ENCODE measurements around the gene MRPS25.

The MRPS25 gene

GRCh38 chr3:15065550-15066007 is 464 bp upstream of the MRPS25 start:
- H3K4me3 ChIP-seq (ENCODE audit: low read depth, low read length): peak overlapping the region; percentile 91
- no peak for DNase-seq (ENCODE audit: low read depth)
- no peak for TF ChIP-seq CTCF (IDR thresholded peaks at IDR 0.05; ENCODE audit: low read depth, low read length, missing control alignments)

- TF ChIP-seq CTCF (IDR thresholded peaks at IDR 0.05; ENCODE audit: low read depth, low read length, missing control alignments): no peak
- no peak for DNase-seq (ENCODE audit: low read depth)
- H3K4me3 ChIP-seq (ENCODE audit: low read depth, low read length): peak overlapping the region; percentile 91
These were observed 748 bp downstream of the MRPS25 start for GRCh38 chr3:15064299-15064834.

DNA sequence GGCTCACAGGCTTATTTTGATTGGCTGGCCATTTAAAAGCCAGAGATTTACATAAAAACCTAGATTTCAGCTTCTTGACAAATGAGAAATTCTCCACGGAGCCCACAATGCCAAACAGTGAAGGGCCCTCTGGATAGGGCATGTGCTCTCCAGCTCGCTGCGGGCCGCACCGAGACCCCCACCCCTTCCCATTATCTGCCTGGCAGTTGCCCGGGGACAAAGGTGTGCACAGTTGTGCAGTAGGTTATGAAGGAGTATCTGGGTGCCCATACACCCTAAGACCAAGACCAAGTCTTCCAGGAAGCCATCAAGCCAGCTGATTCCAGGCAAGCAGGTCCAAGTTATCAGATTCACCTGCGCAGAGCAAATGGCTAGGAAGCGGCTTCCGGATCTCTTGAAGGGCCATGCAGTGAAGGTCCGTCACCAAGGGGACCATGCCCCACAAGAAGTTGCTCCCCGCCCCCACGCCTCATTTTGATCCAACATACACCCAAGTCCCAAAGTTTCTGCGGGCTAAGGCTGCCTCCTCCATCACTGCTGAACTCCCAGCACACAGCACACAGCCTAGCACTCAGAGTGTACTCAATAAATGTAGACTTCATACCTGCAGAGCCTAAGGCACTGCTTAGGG is 1.3 kb downstream of the MRPS25 start:
- peak overlapping the region; percentile 91 for H3K4me3 ChIP-seq (ENCODE audit: low read depth, low read length)
- no peak for DNase-seq (ENCODE audit: low read depth)

DNA sequence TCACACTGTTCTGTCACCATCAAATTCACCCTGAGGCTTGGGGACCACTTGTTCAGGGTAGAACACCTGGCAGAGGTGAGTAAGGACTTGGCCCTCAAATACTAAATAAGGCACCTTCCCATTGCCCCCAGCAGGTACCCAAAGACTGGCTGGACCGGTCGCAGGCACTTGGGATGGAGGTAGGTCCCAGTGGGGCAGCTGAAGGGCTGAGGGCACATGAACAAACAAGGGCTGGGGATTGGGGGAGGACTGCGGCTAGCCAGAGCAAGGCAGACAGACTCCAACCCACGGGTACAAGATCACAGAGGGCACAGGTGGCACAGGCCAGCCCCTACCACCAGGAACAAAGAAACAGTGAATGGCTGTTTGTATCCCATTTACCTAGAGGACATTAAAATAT is 1.9 kb downstream of the MRPS25 start:
- DNase-seq (ENCODE audit: low read depth): no peak
- no peak for TF ChIP-seq CTCF (IDR thresholded peaks at IDR 0.05; ENCODE audit: low read depth, low read length, missing control alignments)
- peak overlapping the region; percentile 91; the same call in 1 of the 2 replicates for H3K4me3 ChIP-seq (ENCODE audit: low read depth, low read length)

More for the DNA sequence above, 1.3 kb downstream of the MRPS25 start:
- TF ChIP-seq CTCF (IDR thresholded peaks at IDR 0.05; ENCODE audit: low read depth, low read length, missing control alignments): no peak

DNA sequence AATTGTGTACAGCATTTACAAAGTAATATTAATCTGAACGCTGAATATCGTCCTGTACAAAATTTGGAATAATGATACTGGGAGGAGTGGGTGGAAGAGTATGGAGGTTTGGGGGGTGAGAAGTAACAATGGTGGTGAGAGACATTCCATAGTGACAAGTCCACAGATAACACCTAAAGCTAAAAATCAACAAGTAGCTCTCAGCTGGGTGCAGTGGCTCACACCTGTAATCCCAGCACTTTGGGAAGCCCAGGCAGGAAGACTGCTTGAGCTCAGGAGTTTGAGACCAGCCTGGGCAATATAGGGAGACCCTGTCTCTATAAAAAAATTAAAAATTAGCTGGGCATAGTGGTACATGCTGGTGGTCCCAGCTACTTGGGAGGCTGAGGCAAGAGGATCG is 5.1 kb downstream of the MRPS25 start:
- no peak for TF ChIP-seq CTCF (IDR thresholded peaks at IDR 0.05; ENCODE audit: low read depth, low read length, missing control alignments)
- DNase-seq (ENCODE audit: low read depth): no peak
- H3K4me3 ChIP-seq (ENCODE audit: low read depth, low read length): no peak overlapping the region

GRCh38 chr3:15056676-15057404 is 8.3 kb downstream of the MRPS25 start:
- no peak for TF ChIP-seq CTCF (IDR thresholded peaks at IDR 0.05; ENCODE audit: low read depth, low read length, missing control alignments)
- H3K4me3 ChIP-seq (ENCODE audit: low read depth, low read length): no peak overlapping the region
- DNase-seq (ENCODE audit: low read depth): no peak
